ENCODE results near the gene ARID1A. TPM values are rescaled to one million over a fixed set of nuclear protein-coding genes. Genes with fewer than 3 reads are reported as not detected.

The ARID1A gene
- total and polyA plus RNA-seq, 9 of the 15 experiments (the other 6 are each of a cell fraction or from before 2014, with no cell fraction given) = 8.3 to 88.3 (median 22.5) TPM

DNA sequence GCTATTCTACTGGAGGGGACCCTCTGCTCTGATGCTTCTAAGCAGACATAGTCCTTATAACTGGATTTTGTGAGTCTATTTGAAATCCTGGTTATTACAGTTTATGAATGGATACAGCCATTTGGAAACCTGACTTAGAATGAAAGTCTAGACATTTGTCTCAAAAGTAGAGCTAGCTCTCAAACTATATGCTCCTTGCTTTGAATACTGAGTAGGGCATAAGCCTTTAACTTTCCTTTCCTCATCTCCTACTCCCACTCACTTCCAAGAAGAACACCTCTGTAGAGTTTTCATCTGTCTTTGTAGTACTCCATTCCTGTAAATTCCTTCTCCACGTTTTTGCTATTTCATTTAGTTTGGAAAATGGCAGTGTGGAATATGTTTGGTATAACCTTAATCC lies 9.0 kb upstream of the ARID1A start (continued):
- TF ChIP-seq ZNF274 (IDR thresholded peaks at IDR 0.05; ENCODE audit: borderline replicate concordance, low read depth, low read length) = no peak
- no peak for TF ChIP-seq ZBTB7A (IDR thresholded peaks at IDR 0.05; ENCODE audit: borderline replicate concordance, control insufficient read depth, low read depth, low read length)
- no peak for TF ChIP-seq ZNF830 (CRISPR knock-in tag; IDR thresholded peaks at IDR 0.05)
- no peak for TF ChIP-seq KLF6 (CRISPR knock-in tag; IDR thresholded peaks at IDR 0.05; ENCODE audit: borderline replicate concordance)
- no peak for TF ChIP-seq POLR2AphosphoS2 (IDR thresholded peaks at IDR 0.05; ENCODE audit: low read length)
- TF ChIP-seq MAFG (tag; conservative IDR thresholded peaks at IDR 0.05) = no peak
- TF ChIP-seq, protein P1, sequence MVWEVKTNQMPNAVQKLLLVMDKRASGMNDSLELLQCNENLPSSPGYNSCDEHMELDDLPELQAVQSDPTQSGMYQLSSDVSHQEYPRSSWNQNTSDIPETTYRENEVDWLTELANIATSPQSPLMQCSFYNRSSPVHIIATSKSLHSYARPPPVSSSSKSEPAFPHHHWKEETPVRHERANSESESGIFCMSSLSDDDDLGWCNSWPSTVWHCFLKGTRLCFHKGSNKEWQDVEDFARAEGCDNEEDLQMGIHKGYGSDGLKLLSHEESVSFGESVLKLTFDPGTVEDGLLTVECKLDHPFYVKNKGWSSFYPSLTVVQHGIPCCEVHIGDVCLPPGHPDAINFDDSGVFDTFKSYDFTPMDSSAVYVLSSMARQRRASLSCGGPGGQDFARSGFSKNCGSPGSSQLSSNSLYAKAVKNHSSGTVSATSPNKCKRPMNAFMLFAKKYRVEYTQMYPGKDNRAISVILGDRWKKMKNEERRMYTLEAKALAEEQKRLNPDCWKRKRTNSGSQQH (CRISPR knock-in tag; IDR thresholded peaks at IDR 0.05) = no peak
- TF ChIP-seq RB1 (IDR thresholded peaks at IDR 0.05; ENCODE audit: low read depth) = 0 out of 2 replicates have a peak, but pooled peaks have one; percentile 8
- TF ChIP-seq HMGN3 (IDR thresholded peaks at IDR 0.05; ENCODE audit: borderline replicate concordance, extremely low read depth, insufficient read length, low read depth, low read length) = no peak
- no peak for TF ChIP-seq IRF2 (CRISPR knock-in tag; IDR thresholded peaks at IDR 0.05)
- TF ChIP-seq, protein P2, sequence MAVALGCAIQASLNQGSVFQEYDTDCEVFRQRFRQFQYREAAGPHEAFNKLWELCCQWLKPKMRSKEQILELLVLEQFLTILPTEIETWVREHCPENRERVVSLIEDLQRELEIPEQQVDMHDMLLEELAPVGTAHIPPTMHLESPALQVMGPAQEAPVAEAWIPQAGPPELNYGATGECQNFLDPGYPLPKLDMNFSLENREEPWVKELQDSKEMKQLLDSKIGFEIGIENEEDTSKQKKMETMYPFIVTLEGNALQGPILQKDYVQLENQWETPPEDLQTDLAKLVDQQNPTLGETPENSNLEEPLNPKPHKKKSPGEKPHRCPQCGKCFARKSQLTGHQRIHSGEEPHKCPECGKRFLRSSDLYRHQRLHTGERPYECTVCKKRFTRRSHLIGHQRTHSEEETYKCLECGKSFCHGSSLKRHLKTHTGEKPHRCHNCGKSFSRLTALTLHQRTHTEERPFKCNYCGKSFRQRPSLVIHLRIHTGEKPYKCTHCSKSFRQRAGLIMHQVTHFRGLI (CRISPR knock-in tag; IDR thresholded peaks at IDR 0.05) = no peak
- TF ChIP-seq, protein P3, sequence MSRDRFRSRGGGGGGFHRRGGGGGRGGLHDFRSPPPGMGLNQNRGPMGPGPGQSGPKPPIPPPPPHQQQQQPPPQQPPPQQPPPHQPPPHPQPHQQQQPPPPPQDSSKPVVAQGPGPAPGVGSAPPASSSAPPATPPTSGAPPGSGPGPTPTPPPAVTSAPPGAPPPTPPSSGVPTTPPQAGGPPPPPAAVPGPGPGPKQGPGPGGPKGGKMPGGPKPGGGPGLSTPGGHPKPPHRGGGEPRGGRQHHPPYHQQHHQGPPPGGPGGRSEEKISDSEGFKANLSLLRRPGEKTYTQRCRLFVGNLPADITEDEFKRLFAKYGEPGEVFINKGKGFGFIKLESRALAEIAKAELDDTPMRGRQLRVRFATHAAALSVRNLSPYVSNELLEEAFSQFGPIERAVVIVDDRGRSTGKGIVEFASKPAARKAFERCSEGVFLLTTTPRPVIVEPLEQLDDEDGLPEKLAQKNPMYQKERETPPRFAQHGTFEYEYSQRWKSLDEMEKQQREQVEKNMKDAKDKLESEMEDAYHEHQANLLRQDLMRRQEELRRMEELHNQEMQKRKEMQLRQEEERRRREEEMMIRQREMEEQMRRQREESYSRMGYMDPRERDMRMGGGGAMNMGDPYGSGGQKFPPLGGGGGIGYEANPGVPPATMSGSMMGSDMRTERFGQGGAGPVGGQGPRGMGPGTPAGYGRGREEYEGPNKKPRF (IDR thresholded peaks at IDR 0.05; ENCODE audit: low read depth, low read length) = no peak
- TF ChIP-seq JUND (IDR thresholded peaks at IDR 0.05; ENCODE audit: borderline replicate concordance, low read depth, low read length) = peak; percentile 25; the same call in 1 of the 2 replicates
- peak; percentile 19; the same call in 1 of the 3 replicates for TF ChIP-seq JUND (tag; IDR thresholded peaks at IDR 0.05; ENCODE audit: borderline replicate concordance, low read depth, low read length)
- TF ChIP-seq ARNT (IDR thresholded peaks at IDR 0.05) = peak in 1 of 2 experiments; percentile 90; a peak in 2 of 4 replicates

All from K562 (cell line).